H1 (cell line): ENCODE data around the gene CPEB3. TPM values are rescaled to one million over a fixed set of nuclear protein-coding genes. Genes with fewer than 3 reads are reported as not detected.

Experiments
- BRCA1 ChIP-seq: IDR thresholded peaks from 2 replicates; pipeline ENCODE4 v1.6.1; 2012; ENCODE audit warnings: low read depth, low read length, improper control_type of control experiment
- CEBPB ChIP-seq: IDR thresholded peaks from 2 replicates; pipeline ENCODE4 v1.6.1; 2012; ENCODE audit warnings: low read depth, low read length
- CHD2 ChIP-seq: IDR thresholded peaks from 2 replicates; pipeline ENCODE4 v1.6.1; 2012; ENCODE audit warnings: low read length, improper control_type of control experiment
- EGR1 ChIP-seq: IDR thresholded peaks from 2 replicates; pipeline ENCODE4 v1.6.1; 2011; ENCODE audit warnings: low read depth, low read length, borderline replicate concordance
- GTF2F1 ChIP-seq: IDR thresholded peaks from 2 replicates; pipeline ENCODE4 v1.6.1; 2012; ENCODE audit warnings: low read depth, low read length, improper control_type of control experiment, borderline replicate concordance
- JUND ChIP-seq: IDR thresholded peaks from 2 replicates; pipeline ENCODE4 v1.6.1; 2011; ENCODE audit warnings: mild to moderate bottlenecking, improper control_type of control experiment, low read length
- NRF1 ChIP-seq: IDR thresholded peaks from 2 replicates; pipeline ENCODE4 v1.6.1; 2011; ENCODE audit warnings: mild to moderate bottlenecking, low read depth, low read length, improper control_type of control experiment
- RNF2 ChIP-seq: fragments of 200-900, 300-1000 bp; sonication (generic); IDR thresholded peaks from 2 replicates; pipeline ENCODE4 v1.7.1; 2016; ENCODE audit warnings: borderline replicate concordance, low read depth, mild to moderate bottlenecking, antibody characterized with exemption, low read length; ENCODE audit not compliant: poor library complexity, severe bottlenecking; ENCODE audit errors: missing control alignments
- SIN3A ChIP-seq, 2 experiments: IDR thresholded peaks in 1 of 2; conservative IDR thresholded peaks in 1 of 2; 2 replicates each; pipeline ENCODE4 v1.6.1; 2011 to 2012; ENCODE audit warnings: low read length in 2 of 2, improper control_type of control experiment in 1 of 2, low read depth in 1 of 2, mild to moderate bottlenecking in 1 of 2
- TCF12 ChIP-seq: IDR thresholded peaks from 2 replicates; pipeline ENCODE4 v1.6.1; 2011; ENCODE audit warnings: low read depth, mild to moderate bottlenecking, low read length
- polyA plus RNA-seq, 7 experiments: library from polyadenylated mRNA; depleted of rRNA in 3 of 7; stranded (reverse) in 5 of 7; unstranded in 2 of 7; fragments of >200 nt in 5 of 7; fragments of 200-250 nt in 2 of 7; gene quantifications; 1 replicate in 5 of 7; 2 replicates in 1 of 7; 4 replicates in 1 of 7; pipeline versions ENCODE4 v1.2.1 to v1.2.3, GENCODE V29; 2011 to 2013; ENCODE audit warnings: missing spikeins in 2 of 7, mixed read lengths in 2 of 7
- total RNA-seq: library from RNA; stranded (reverse); fragmentation: NEBNext Ultra II Directional; extraction: Animal tissue kit (Norgen Biotek cat#: 25700); gene quantifications from 2 replicates; pipeline ENCODE4 v1.2.1, GENCODE V29; 2021
- TF ChIP-seq, protein P1 (sequence below): fragments of 300-600 bp; sonication (generic); IDR thresholded peaks from 2 replicates; pipeline ENCODE4 v1.7.1; 2012; ENCODE audit warnings: low read length, moderate library complexity, mild to moderate bottlenecking, inconsistent platforms; ENCODE audit not compliant: insufficient replicate concordance
- TF ChIP-seq, protein P2 (sequence below): IDR thresholded peaks from 2 replicates; pipeline ENCODE4 v1.6.1; 2012; ENCODE audit warnings: inconsistent platforms

Gene CPEB3
- total and polyA plus RNA-seq, 2 of the 8 experiments (the other 6 are each of a cell fraction or from before 2014, with no cell fraction given), result 0.39 to 1.7 TPM

DNA sequence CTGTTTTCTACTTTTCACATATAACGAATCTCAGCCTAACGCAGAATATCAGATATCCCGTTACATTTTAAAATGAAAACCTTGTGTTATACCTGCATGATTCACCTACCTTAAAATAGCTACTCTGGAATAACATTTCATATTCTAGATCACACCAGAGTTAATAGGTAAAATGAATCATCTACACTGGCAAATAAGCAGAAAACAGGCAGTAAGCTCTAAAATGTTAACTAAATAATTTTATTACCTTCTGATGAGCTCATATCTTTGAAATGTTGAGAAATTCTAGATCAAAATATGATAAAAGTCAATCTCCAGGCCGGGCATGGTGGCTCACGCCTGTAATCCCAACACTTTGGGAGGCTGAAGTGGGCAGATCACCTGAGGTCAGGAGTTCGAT lies 71.3 kb downstream of the CPEB3 start (continued):
- TF ChIP-seq, protein P1, sequence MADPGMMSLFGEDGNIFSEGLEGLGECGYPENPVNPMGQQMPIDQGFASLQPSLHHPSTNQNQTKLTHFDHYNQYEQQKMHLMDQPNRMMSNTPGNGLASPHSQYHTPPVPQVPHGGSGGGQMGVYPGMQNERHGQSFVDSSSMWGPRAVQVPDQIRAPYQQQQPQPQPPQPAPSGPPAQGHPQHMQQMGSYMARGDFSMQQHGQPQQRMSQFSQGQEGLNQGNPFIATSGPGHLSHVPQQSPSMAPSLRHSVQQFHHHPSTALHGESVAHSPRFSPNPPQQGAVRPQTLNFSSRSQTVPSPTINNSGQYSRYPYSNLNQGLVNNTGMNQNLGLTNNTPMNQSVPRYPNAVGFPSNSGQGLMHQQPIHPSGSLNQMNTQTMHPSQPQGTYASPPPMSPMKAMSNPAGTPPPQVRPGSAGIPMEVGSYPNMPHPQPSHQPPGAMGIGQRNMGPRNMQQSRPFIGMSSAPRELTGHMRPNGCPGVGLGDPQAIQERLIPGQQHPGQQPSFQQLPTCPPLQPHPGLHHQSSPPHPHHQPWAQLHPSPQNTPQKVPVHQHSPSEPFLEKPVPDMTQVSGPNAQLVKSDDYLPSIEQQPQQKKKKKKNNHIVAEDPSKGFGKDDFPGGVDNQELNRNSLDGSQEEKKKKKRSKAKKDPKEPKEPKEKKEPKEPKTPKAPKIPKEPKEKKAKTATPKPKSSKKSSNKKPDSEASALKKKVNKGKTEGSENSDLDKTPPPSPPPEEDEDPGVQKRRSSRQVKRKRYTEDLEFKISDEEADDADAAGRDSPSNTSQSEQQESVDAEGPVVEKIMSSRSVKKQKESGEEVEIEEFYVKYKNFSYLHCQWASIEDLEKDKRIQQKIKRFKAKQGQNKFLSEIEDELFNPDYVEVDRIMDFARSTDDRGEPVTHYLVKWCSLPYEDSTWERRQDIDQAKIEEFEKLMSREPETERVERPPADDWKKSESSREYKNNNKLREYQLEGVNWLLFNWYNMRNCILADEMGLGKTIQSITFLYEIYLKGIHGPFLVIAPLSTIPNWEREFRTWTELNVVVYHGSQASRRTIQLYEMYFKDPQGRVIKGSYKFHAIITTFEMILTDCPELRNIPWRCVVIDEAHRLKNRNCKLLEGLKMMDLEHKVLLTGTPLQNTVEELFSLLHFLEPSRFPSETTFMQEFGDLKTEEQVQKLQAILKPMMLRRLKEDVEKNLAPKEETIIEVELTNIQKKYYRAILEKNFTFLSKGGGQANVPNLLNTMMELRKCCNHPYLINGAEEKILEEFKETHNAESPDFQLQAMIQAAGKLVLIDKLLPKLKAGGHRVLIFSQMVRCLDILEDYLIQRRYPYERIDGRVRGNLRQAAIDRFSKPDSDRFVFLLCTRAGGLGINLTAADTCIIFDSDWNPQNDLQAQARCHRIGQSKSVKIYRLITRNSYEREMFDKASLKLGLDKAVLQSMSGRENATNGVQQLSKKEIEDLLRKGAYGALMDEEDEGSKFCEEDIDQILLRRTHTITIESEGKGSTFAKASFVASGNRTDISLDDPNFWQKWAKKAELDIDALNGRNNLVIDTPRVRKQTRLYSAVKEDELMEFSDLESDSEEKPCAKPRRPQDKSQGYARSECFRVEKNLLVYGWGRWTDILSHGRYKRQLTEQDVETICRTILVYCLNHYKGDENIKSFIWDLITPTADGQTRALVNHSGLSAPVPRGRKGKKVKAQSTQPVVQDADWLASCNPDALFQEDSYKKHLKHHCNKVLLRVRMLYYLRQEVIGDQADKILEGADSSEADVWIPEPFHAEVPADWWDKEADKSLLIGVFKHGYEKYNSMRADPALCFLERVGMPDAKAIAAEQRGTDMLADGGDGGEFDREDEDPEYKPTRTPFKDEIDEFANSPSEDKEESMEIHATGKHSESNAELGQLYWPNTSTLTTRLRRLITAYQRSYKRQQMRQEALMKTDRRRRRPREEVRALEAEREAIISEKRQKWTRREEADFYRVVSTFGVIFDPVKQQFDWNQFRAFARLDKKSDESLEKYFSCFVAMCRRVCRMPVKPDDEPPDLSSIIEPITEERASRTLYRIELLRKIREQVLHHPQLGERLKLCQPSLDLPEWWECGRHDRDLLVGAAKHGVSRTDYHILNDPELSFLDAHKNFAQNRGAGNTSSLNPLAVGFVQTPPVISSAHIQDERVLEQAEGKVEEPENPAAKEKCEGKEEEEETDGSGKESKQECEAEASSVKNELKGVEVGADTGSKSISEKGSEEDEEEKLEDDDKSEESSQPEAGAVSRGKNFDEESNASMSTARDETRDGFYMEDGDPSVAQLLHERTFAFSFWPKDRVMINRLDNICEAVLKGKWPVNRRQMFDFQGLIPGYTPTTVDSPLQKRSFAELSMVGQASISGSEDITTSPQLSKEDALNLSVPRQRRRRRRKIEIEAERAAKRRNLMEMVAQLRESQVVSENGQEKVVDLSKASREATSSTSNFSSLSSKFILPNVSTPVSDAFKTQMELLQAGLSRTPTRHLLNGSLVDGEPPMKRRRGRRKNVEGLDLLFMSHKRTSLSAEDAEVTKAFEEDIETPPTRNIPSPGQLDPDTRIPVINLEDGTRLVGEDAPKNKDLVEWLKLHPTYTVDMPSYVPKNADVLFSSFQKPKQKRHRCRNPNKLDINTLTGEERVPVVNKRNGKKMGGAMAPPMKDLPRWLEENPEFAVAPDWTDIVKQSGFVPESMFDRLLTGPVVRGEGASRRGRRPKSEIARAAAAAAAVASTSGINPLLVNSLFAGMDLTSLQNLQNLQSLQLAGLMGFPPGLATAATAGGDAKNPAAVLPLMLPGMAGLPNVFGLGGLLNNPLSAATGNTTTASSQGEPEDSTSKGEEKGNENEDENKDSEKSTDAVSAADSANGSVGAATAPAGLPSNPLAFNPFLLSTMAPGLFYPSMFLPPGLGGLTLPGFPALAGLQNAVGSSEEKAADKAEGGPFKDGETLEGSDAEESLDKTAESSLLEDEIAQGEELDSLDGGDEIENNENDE, result no peak
- no peak for TF ChIP-seq GTF2F1
- TF ChIP-seq BRCA1, result no peak
- TF ChIP-seq JUND, result no peak
- no peak for TF ChIP-seq EGR1
- no peak for TF ChIP-seq NRF1
- TF ChIP-seq SIN3A (conservative IDR thresholded peaks at IDR 0.05 in 1 of 2, IDR thresholded peaks at IDR 0.05 in 1 of 2; ENCODE audit: low read depth in 1 of 2, low read length in 2 of 2), result no peak
- TF ChIP-seq CHD2, result no peak
- no peak for TF ChIP-seq CEBPB
- TF ChIP-seq TCF12, result no peak
- TF ChIP-seq RNF2, result no peak
- TF ChIP-seq, protein P2, sequence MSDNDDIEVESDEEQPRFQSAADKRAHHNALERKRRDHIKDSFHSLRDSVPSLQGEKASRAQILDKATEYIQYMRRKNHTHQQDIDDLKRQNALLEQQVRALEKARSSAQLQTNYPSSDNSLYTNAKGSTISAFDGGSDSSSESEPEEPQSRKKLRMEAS, result no peak
